ENCODE measurements around the gene GALNTL6.

GALNTL6 gene

DNA sequence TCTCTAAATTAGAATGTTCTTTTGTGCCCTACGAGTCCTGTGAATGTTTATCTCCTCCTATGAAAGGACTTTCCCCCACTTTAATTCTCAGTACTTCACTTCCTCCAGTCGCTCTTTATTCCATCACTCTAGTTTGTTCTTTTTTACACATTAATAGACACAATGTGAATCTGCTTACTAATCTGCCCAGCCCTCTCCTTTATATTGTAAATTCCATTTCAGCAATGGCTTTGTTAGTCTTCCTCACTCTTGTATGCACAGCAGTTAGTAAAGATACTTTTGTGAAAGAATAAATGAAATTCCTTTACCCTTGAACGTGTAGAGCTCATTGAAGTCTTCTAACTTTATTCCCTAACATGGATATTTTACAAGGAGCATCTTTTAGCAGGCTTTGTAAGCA lies 255.3 kb downstream of the GALNTL6 start:
- Histone ChIP-seq H3K9me3 (ENCODE audit: low read length) (no peaks in the 10 kb centered on the region), H3K36me3 (ENCODE audit: insufficient read depth, low read length) (no peaks in the 10 kb centered on the region), H3K4me3 (ENCODE audit: low read depth in 1 of 2, low read length in 2 of 2) (no peak overlapping the region), H3K9ac (ENCODE audit: low read length) (no peak overlapping the region), H3K27ac (ENCODE audit: low read depth, low read length) (no peak overlapping the region), H3K4me1 (ENCODE audit: insufficient read depth, low read length) (no peaks in the 10 kb centered on the region), H3K27me3 (ENCODE audit: control insufficient read depth in 1 of 2, insufficient read depth in 2 of 2, low read length in 2 of 2) (no peaks in the 10 kb centered on the region)

DNA sequence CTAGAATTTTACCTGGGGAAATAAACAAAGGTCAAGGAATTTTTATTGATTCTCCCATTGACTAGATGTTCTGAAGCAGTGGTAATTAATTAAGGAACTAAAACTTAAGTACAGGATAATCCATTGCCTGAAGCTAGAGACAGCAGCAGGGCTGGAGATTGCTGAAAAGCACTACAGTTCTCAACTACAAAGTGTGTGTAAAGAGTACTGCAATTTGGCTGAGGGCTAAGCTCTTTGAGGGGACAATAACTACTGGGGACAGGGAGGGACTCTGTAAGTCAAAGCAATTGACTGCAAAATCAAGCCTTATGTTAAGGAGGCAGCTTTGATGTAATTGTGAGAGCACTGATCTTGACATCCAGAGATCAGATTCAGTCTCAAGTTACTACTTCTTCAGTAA lies 260.4 kb downstream of the GALNTL6 start:
- H3K9me3 ChIP-seq (ENCODE audit: low read length) = no peaks in the 10 kb centered on the region
- no peak overlapping the region for H3K9ac ChIP-seq (ENCODE audit: low read length)
- H3K4me1 ChIP-seq (ENCODE audit: insufficient read depth, low read length) = no peaks in the 10 kb centered on the region
- no peak overlapping the region for H3K4me3 ChIP-seq (ENCODE audit: low read depth in 1 of 2, low read length in 2 of 2)
- H3K27ac ChIP-seq (ENCODE audit: low read depth, low read length) = no peak overlapping the region
- H3K36me3 ChIP-seq (ENCODE audit: insufficient read depth, low read length) = no peaks in the 10 kb centered on the region
- no peaks in the 10 kb centered on the region for H3K27me3 ChIP-seq (ENCODE audit: control insufficient read depth in 1 of 2, insufficient read depth in 2 of 2, low read length in 2 of 2)

DNA sequence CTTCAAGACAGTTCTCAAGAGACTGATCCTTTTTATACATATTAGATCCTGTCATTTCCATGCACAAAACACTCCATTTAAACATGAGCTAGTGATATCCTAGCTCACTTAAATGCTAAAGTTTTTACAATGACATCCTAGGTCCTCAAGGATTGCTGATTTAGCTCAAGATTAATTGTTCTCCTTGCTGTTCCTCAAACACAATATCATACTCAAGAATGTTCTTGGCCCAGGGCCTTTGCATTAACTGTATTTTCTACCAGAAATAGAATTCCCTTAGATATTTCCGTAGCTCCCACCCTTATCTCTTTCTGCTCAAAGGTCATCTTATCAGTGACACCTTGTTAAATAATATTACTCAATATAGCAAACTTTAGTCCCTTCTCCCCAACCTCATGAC lies 270.1 kb downstream of the GALNTL6 start:
- H3K36me3 ChIP-seq (ENCODE audit: insufficient read depth, low read length) = no peaks in the 10 kb centered on the region
- no peak overlapping the region for H3K27ac ChIP-seq (ENCODE audit: low read depth, low read length)
- no peaks in the 10 kb centered on the region for H3K27me3 ChIP-seq (ENCODE audit: control insufficient read depth in 1 of 2, insufficient read depth in 2 of 2, low read length in 2 of 2)
- no peak overlapping the region for H3K9ac ChIP-seq (ENCODE audit: low read length)
- no peaks in the 10 kb centered on the region for H3K9me3 ChIP-seq (ENCODE audit: low read length)
- H3K4me1 ChIP-seq (ENCODE audit: insufficient read depth, low read length) = no peaks in the 10 kb centered on the region
- H3K4me3 ChIP-seq (ENCODE audit: low read depth in 1 of 2, low read length in 2 of 2) = no peak overlapping the region

DNA sequence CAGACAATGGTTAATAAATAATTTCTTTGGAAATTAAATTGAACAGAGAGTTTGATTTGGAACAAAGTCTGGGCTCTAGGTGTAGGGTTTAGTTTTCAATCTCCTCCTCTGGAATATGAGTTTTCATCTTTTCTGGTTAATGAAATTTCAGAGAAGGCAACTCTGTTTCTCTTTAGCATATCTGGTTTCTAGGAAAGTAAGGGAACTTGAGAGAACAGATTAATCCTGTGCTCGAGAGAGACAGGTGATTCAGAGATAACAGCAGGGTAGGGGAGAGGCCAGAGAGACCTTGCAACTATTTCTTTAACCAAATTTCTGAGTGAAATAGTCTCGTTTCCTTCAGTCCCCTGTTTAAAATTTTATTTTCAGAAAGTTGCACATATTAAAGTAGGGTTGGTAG lies 275.4 kb downstream of the GALNTL6 start:
- no peaks in the 10 kb centered on the region for H3K27me3 ChIP-seq (ENCODE audit: control insufficient read depth in 1 of 2, insufficient read depth in 2 of 2, low read length in 2 of 2)
- no peak overlapping the region for H3K4me3 ChIP-seq (ENCODE audit: low read depth in 1 of 2, low read length in 2 of 2)
- no peak overlapping the region for H3K9ac ChIP-seq (ENCODE audit: low read length)
- H3K4me1 ChIP-seq (ENCODE audit: insufficient read depth, low read length) = no peaks in the 10 kb centered on the region
- H3K36me3 ChIP-seq (ENCODE audit: insufficient read depth, low read length) = no peaks in the 10 kb centered on the region
- H3K27ac ChIP-seq (ENCODE audit: low read depth, low read length) = no peak overlapping the region
- H3K9me3 ChIP-seq (ENCODE audit: low read length) = no peaks in the 10 kb centered on the region

DNA sequence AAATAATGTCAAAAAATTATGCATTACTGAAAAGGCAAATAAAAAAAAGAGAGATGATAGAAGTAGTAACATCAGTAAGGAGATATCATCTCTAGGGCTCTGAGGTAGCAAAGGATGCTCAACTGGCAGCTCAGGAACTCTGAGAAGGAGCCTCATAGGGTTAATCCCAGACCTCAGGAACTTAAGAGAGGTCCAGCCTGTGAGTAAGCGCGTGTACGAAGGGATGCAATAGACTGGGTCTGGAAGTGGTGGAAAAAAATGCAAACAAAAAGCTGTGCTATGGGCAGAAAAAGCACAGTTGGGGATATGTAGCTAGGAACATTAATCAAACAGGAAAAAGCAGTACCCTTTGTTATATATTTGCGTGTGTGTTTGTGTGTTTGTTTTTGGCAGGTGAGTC lies 282.0 kb downstream of the GALNTL6 start:
- Histone ChIP-seq H3K27me3 (ENCODE audit: control insufficient read depth in 1 of 2, insufficient read depth in 2 of 2, low read length in 2 of 2) (no peaks in the 10 kb centered on the region), H3K4me3 (ENCODE audit: low read depth in 1 of 2, low read length in 2 of 2) (no peak overlapping the region), H3K4me1 (ENCODE audit: insufficient read depth, low read length) (no peaks in the 10 kb centered on the region), H3K36me3 (ENCODE audit: insufficient read depth, low read length) (no peaks in the 10 kb centered on the region), H3K9ac (ENCODE audit: low read length) (no peak overlapping the region), H3K27ac (ENCODE audit: low read depth, low read length) (no peak overlapping the region), H3K9me3 (ENCODE audit: low read length) (no peaks in the 10 kb centered on the region)

DNA sequence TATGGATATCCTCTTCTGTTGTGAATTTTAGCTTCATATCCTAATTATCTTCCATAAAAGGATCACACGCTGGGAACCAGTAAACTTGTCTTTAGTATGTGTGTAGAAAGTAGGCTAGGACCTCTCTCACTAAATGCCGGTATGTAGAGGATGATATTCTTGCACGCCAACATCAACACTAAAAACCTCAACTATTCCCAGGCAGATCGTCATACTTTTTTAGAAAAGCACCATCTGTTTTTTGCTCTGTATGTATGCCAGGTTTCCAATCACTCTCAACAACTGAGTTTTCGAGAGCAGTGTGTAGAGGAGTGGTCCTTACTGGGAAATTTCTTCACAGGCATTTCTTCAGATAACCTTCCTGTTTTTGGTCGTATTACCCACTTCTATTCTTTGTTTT lies 283.6 kb downstream of the GALNTL6 start:
- Histone ChIP-seq H3K4me1 (ENCODE audit: insufficient read depth, low read length) (no peaks in the 10 kb centered on the region), H3K27ac (ENCODE audit: low read depth, low read length) (no peak overlapping the region), H3K9me3 (ENCODE audit: low read length) (no peaks in the 10 kb centered on the region), H3K36me3 (ENCODE audit: insufficient read depth, low read length) (no peaks in the 10 kb centered on the region), H3K4me3 (ENCODE audit: low read depth in 1 of 2, low read length in 2 of 2) (no peak overlapping the region), H3K27me3 (ENCODE audit: control insufficient read depth in 1 of 2, insufficient read depth in 2 of 2, low read length in 2 of 2) (no peaks in the 10 kb centered on the region), H3K9ac (ENCODE audit: low read length) (no peak overlapping the region)

DNA sequence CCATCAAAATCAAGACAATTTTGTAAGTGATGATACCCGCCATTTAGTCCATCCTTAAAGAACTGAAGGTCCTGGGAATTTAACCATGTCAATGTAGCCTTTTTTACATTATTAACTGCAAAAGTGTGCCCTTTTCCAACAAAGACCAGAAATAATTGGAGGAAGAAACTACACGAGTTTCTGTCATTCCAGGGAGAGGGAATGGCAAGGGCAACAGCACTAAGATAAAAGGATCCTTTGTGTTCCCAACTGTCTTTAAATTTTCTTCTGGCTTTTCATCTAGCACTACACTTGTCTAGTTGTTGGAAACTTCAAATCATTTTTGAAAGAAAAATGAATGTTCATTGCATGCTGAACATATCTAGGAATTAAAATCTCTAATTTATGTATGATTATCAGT lies 286.2 kb downstream of the GALNTL6 start:
- Histone ChIP-seq H3K4me1 (ENCODE audit: insufficient read depth, low read length) (no peaks in the 10 kb centered on the region), H3K9me3 (ENCODE audit: low read length) (no peaks in the 10 kb centered on the region), H3K27ac (ENCODE audit: low read depth, low read length) (no peak overlapping the region), H3K9ac (ENCODE audit: low read length) (no peak overlapping the region), H3K4me3 (ENCODE audit: low read depth in 1 of 2, low read length in 2 of 2) (no peak overlapping the region), H3K27me3 (ENCODE audit: control insufficient read depth in 1 of 2, insufficient read depth in 2 of 2, low read length in 2 of 2) (no peaks in the 10 kb centered on the region), H3K36me3 (ENCODE audit: insufficient read depth, low read length) (no peaks in the 10 kb centered on the region)

DNA sequence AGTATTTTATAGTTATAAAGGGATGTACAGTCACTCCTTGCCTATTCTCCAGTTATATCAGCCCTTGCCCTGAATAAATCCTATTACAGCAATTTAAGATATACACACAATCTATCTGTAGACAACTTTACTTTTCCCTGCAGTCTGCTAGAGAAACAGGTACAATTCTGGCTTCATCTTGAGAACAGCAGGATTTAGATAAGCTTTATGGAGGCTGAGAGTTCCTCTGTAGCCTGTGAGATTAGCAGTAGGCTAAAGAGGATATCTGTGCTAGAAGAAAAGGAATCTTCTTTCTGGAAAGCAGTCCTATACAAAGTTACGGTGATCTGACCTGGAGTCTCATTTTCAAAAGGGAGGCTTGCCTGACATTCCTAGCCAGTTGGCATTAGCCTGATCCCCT lies 290.3 kb downstream of the GALNTL6 start:
- Histone ChIP-seq H3K27ac (ENCODE audit: low read depth, low read length) (no peak overlapping the region), H3K9ac (ENCODE audit: low read length) (no peak overlapping the region), H3K4me3 (ENCODE audit: low read depth in 1 of 2, low read length in 2 of 2) (no peak overlapping the region), H3K36me3 (ENCODE audit: insufficient read depth, low read length) (no peaks in the 10 kb centered on the region), H3K27me3 (ENCODE audit: control insufficient read depth in 1 of 2, insufficient read depth in 2 of 2, low read length in 2 of 2) (no peaks in the 10 kb centered on the region), H3K9me3 (ENCODE audit: low read length) (no peaks in the 10 kb centered on the region), H3K4me1 (ENCODE audit: insufficient read depth, low read length) (no peaks in the 10 kb centered on the region)

DNA sequence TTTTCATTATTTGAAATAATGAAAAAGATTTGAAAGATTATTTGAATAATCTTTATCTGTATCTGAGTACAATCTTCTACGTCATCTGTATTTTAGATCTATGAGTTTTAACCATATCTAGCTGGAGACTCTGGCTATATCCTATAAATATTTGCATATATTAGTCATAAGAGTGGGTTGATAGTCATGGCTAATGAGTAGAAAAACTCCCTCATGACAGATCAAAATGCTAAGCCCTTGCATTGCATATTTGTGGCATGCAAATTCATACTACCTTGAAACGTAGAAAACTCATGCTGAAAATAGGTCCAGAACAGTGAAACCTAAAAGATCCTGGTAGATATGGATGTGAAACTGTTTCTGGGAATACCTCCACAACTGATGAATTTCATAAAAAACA lies 291.3 kb downstream of the GALNTL6 start:
- H3K27me3 ChIP-seq (ENCODE audit: control insufficient read depth in 1 of 2, insufficient read depth in 2 of 2, low read length in 2 of 2) = no peaks in the 10 kb centered on the region
- no peak overlapping the region for H3K4me3 ChIP-seq (ENCODE audit: low read depth in 1 of 2, low read length in 2 of 2)
- no peaks in the 10 kb centered on the region for H3K36me3 ChIP-seq (ENCODE audit: insufficient read depth, low read length)
- H3K9ac ChIP-seq (ENCODE audit: low read length) = no peak overlapping the region
- H3K4me1 ChIP-seq (ENCODE audit: insufficient read depth, low read length) = no peaks in the 10 kb centered on the region
- no peak overlapping the region for H3K27ac ChIP-seq (ENCODE audit: low read depth, low read length)
- no peaks in the 10 kb centered on the region for H3K9me3 ChIP-seq (ENCODE audit: low read length)

DNA sequence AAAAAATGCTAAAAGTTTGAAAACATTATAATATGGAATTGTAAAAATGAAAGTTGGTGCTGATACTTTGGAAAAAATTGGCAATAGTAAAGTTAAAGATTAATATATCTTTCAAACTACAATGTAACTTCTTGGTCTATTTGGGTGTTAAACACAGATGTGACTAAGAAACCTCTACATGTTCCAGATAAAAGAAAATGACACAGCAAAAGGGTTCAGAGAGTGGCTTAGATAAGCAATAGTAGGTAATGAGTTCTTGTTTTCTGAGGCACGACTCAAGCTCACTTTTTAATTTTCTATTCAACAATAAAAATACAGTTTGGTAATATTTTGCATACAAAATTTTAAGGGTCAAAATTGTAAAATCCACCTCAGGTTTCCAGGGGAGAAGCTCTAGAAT lies 292.7 kb downstream of the GALNTL6 start:
- H3K36me3 ChIP-seq (ENCODE audit: insufficient read depth, low read length) = no peaks in the 10 kb centered on the region
- no peak overlapping the region for H3K4me3 ChIP-seq (ENCODE audit: low read depth in 1 of 2, low read length in 2 of 2)
- H3K9ac ChIP-seq (ENCODE audit: low read length) = no peak overlapping the region
- H3K27me3 ChIP-seq (ENCODE audit: control insufficient read depth in 1 of 2, insufficient read depth in 2 of 2, low read length in 2 of 2) = no peaks in the 10 kb centered on the region
- H3K9me3 ChIP-seq (ENCODE audit: low read length) = no peaks in the 10 kb centered on the region
- H3K27ac ChIP-seq (ENCODE audit: low read depth, low read length) = no peak overlapping the region
- no peaks in the 10 kb centered on the region for H3K4me1 ChIP-seq (ENCODE audit: insufficient read depth, low read length)

DNA sequence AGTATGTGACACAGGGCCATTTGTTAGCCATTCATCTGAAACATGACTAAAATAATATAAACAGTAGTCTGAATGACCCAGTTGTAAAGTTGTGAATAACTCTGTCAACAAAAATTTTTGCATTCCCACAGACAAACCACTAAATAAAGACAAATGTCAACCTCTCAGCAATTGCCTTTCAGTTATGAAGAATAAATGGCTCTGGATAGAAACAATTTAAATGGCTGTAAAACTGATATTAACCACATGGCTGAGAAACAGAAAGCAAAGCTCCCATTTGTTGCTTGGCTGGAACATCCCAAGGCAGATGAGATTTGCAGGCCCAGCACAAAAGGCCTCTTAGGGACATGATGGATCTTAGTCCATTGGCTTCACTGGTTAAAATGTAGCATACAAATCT lies 296.3 kb downstream of the GALNTL6 start:
- no peak overlapping the region for H3K9ac ChIP-seq (ENCODE audit: low read length)
- no peak overlapping the region for H3K27ac ChIP-seq (ENCODE audit: low read depth, low read length)
- no peaks in the 10 kb centered on the region for H3K9me3 ChIP-seq (ENCODE audit: low read length)
- no peaks in the 10 kb centered on the region for H3K27me3 ChIP-seq (ENCODE audit: control insufficient read depth in 1 of 2, insufficient read depth in 2 of 2, low read length in 2 of 2)
- no peaks in the 10 kb centered on the region for H3K4me1 ChIP-seq (ENCODE audit: insufficient read depth, low read length)
- no peak overlapping the region for H3K4me3 ChIP-seq (ENCODE audit: low read depth in 1 of 2, low read length in 2 of 2)
- no peaks in the 10 kb centered on the region for H3K36me3 ChIP-seq (ENCODE audit: insufficient read depth, low read length)

DNA sequence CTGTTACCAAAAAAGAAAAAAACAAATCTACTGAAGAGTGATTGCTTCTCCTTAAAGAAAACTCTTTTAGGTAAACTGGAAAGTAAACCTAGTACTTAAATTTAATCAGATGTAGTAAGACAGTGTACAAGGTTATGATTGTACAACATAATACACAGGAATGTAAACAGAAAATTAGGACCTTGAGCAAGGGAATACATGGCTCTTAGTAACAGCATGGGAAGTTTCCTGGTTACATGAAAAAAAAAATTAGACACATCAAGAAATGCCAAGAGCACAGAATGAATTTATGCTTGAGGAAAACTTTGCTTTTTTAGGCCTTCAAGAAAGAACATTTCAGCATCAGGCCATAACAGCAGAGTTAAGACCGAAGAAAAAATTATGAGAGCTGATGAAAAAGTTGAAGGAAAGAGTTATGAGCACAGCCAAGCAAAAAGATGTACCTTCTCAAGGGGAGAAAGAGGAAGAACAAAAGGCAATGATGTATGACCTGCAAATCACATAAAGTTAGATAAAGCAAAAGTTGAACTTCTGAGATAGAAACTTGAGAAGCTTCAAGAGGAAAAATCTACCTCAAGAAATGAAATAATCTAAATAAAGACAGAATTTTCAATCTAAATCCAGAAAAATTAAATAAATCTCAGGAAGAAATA lies 311.6 kb downstream of the GALNTL6 start:
- Histone ChIP-seq H3K27ac (ENCODE audit: low read depth, low read length) (no peak overlapping the region), H3K27me3 (ENCODE audit: control insufficient read depth in 1 of 2, insufficient read depth in 2 of 2, low read length in 2 of 2) (no peaks in the 10 kb centered on the region), H3K4me3 (ENCODE audit: low read depth in 1 of 2, low read length in 2 of 2) (no peak overlapping the region), H3K9ac (ENCODE audit: low read length) (no peak overlapping the region), H3K4me1 (ENCODE audit: insufficient read depth, low read length) (no peaks in the 10 kb centered on the region), H3K9me3 (ENCODE audit: low read length) (no peaks in the 10 kb centered on the region), H3K36me3 (ENCODE audit: insufficient read depth, low read length) (no peaks in the 10 kb centered on the region)

Measured in muscle layer of colon (tissue), 2 donors.